Astrocyte of the spinal cord (primary cell): ENCODE results near the gene CSPG4.
"Not testable (repeated sequence)": the region's sequence is repeated elsewhere in the genome, so short reads cannot be mapped to it uniquely, and the experiment has no call there.

Source experiments
- DNase-seq: peaks from one replicate; pipeline ENCODE4 v3.0.0; 2011; ENCODE audit warnings: low read depth, low spot score
- H3K4me3 ChIP-seq: 2 replicates; pipeline ENCODE4 v1.5.1; 2011; ENCODE audit warnings: low read depth, mild to moderate bottlenecking, low read length, moderate library complexity
- in situ Hi-C: cut with HindIII; loops from 2 replicates; pipeline ENCODE4 v1.10.0; 2017; ENCODE audit warnings: low sequenced_read_pairs
- TF ChIP-seq, protein P1 (sequence below): IDR thresholded peaks from 2 replicates; pipeline ENCODE4 v1.5.1; 2012; ENCODE audit warnings: low read depth, mild to moderate bottlenecking, low read length, inconsistent platforms

CSPG4 gene

DNA sequence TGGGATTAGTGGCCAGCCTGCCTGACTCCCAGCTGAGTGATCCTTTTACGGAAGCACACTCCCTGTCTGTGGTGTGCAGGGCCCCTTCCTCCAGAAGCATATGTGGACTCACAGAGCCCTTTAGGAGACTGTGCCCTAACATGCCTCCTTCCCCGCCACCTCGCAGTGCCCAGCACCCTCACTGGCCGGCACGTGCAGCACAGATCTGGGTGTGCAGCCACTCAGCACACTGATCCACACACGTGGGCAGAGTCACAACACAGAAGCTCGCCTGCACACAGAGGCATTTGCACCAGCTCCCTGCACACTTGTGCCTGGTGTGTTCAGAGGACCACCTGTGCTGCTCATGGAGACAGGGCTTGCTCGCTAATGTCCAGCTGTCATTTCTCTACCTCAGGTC lies 23.6 kb upstream of the CSPG4 start:
- H3K4me3 ChIP-seq: no peak overlapping the region
- no peak for DNase-seq
- in situ Hi-C loops: no loop called here
- TF ChIP-seq, protein P1, sequence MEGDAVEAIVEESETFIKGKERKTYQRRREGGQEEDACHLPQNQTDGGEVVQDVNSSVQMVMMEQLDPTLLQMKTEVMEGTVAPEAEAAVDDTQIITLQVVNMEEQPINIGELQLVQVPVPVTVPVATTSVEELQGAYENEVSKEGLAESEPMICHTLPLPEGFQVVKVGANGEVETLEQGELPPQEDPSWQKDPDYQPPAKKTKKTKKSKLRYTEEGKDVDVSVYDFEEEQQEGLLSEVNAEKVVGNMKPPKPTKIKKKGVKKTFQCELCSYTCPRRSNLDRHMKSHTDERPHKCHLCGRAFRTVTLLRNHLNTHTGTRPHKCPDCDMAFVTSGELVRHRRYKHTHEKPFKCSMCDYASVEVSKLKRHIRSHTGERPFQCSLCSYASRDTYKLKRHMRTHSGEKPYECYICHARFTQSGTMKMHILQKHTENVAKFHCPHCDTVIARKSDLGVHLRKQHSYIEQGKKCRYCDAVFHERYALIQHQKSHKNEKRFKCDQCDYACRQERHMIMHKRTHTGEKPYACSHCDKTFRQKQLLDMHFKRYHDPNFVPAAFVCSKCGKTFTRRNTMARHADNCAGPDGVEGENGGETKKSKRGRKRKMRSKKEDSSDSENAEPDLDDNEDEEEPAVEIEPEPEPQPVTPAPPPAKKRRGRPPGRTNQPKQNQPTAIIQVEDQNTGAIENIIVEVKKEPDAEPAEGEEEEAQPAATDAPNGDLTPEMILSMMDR: no peak

DNA sequence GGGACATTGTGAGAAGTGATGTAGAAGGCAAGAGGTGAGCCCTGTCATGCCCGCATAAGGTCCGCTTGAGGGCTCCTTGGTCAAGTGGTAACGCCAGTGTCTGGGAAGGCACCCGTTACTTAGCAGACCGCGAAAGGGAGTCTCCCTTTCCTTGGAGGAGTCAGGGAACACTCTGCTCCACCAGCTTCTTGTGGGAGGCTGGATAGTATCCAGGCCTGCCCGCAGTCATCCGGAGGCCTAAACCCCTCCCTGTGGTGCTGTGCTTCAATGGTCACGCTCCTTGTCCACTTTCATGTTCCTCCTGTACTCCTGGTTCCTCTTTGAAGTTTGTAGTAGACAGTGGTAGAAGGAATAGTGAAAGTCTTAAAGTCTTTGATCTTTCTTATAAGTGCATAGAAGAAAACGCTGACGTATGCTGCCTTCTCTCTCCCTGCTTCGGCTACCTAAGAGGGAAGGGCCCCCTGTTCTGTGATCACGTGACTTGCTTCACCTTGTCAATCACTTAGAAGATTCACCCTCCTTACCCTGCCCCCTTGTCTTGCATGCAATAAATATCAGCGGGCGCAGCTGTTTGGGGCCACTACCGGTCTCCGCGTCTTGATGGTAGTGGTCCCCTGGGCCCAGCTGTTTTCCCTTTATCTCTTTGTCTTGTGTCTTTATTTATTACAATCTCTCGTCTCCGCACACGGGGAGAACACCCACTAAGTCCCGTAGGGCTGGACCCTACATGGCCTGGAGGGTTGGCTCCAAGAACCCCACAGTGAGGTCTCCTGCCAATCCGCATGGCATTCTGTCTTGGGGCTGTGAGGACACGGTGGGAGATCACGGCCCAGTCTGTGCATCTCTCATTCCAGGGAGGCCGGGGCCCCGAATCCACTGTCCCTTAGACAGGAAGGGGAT lies 22.5 kb upstream of the CSPG4 start:
- in situ Hi-C loops, H3K4me3 ChIP-seq, DNase-seq: not testable (repeated sequence)

GRCh38 chr15:75733761-75734651 lies 21.4 kb upstream of the CSPG4 start:
- TF ChIP-seq, protein P1: no peak
- in situ Hi-C loops: no loop called here
- no peak for DNase-seq
- H3K4me3 ChIP-seq: no peak overlapping the region

DNA sequence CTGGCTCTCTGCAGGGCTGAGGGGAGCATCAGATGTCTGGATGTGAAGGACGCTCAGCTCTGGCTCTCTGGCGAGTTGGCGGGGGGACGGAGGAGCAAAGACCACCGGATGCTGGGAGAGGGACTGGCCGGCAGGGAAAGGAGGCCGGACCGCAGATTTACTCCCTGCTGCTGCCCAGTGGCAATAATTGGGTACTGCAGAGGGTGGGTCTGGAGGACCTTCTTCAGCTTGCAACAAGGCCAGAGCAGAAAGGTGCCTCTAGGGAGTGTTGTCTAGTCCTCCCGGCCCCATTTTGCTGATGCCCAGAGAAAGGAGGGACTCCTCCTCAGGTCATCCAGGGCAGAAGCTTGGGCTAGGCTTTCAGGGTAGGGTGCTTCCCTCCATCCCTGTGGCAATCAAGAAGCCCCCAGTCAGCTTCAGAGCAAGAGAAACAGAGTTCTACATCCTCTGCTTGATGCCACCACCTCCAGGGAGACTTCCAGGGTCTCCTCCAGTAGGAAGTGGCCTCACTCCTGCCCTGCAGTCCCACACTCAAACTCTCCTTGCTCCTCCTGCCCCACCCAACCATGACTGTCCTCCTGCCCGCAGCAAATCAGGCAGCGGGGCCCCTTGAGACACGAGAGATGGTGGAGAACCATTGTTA lies 20.3 kb upstream of the CSPG4 start:
- in situ Hi-C loops: no loop called here
- no peak overlapping the region for H3K4me3 ChIP-seq
- DNase-seq: peak; percentile 71
- TF ChIP-seq, protein P1: peak; percentile 91

DNA sequence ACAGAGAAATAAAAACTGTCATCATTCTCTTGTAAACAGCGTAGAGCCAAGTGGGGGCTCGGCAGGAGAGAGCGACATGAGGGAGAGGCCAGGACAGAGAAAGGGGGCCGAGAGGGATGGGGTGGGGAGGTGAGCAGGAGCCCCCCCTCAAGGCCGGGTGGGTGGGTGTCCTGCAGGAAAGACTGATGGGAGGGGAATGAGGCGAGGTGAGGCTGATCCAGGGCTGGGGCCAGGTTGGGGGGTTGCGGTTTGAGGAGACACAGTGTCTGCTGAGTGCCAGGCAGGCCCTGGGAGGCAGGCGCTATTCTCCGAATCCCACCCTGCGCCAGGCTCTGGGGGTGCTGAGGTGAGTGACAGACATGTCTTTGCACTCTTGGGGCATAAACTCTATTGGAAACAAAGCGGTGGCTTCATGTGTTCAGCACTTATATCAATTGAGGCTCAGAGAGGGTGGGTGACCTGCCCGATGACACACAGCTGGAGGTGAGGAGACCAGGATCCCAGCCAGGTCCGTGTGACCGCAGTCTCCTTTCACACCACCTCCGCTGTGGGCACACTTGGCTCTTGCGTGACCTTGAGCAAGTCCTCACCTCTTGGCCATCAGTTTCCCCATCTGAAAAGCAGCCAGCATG lies 19.6 kb upstream of the CSPG4 start:
- TF ChIP-seq, protein P1: no peak
- in situ Hi-C loops: no loop called here
- no peak overlapping the region for H3K4me3 ChIP-seq
- DNase-seq: no peak

GRCh38 chr15:75731248-75732151 lies 18.9 kb upstream of the CSPG4 start:
- in situ Hi-C loops: no loop called here
- H3K4me3 ChIP-seq: no peak overlapping the region
- TF ChIP-seq, protein P1: no peak
- no peak for DNase-seq

DNA sequence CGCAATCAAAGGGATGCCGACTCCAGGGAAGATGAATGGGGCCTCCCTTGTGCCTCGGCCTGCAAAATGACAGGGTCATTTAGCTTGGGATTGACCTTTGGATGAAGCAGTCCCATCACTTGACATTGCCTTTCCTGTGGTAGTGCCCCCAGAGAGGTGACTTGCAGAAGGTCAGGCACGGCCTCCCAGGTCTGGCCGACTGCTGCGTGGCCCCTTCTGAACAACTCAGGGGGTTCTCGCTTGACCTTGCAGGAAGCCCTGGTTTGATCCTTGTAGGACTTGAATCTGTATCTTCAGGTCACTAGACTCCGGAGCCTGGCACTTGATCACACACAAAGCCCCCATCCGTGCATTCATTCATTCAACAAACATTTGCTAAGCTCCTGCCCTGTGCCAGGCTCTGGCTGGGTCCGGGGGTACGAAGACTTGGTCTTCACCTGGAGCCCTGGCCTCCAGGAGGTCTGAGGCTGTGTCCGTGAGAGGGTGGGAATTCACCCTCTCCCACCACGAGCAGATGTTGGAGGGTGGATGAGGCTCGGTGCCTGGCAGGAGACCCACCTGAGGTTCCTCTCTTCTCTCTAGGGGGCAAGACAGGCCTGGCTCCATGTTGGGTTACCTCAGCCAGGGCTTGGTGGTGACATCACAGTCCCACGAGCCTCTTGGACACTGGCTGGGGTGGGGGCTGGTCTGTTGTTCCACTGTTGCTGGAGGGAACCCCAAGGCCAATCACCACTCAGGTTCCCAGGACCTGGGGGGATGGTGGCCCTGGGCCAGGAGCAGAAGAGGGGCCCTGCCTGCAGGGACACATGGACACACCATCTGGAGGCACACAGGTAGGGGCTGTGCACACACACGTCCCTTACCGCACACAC lies 18.0 kb upstream of the CSPG4 start:
- DNase-seq, in situ Hi-C loops, H3K4me3 ChIP-seq: not testable (repeated sequence)
